Lower leg skin (tissue), 3 donors: Measurements from ENCODE around the gene JAK1.

Experiments used
- CTCF ChIP-seq, 3 donors: fragments of 450-650 bp; IDR thresholded peaks; one replicate each; pipeline ENCODE4 v1.5.1; 2016; ENCODE audit warnings: antibody characterized with exemption in 3 of 3, mild to moderate bottlenecking in 3 of 3, moderate library complexity in 2 of 3
- POLR2A ChIP-seq, 2 donors: fragments of 450-650 bp; IDR thresholded peaks; one replicate each; pipeline ENCODE4 v1.6.1; 2016 to 2017; ENCODE audit warnings: antibody characterized with exemption in 2 of 2, mild to moderate bottlenecking in 1 of 2, moderate library complexity in 1 of 2

GRCh38 chr1:64861611-64862010, 104.7 kb downstream of the JAK1 start:
- TF ChIP-seq CTCF (IDR thresholded peaks at IDR 0.05) (no peak), POLR2A (IDR thresholded peaks at IDR 0.05) (no peak)
